ENCODE results near the gene KRT24.

Gene KRT24

GRCh38 chr17:40694584-40694983 is 9.0 kb downstream of the KRT24 start:
- no peak for DNase-seq (ENCODE audit: low spot score)

DNA sequence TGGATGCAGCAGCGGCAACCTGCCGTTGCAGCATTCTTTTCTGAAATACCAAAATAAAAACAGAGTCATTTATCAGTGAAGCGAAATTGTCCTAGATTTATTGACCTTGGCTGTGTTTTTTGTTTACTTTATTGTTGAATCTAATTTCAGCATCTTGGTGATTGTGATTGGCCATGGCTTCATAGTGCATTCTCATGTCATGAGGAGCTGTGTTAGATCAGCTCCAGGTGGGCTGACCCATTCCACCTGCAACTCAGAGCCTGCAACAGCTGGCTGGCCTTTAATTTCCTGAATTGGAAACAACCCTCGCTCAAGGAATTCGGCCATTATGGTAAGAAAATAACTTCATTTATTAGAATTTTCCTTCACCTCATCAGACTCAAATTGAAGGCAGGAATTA is 16.4 kb downstream of the KRT24 start:
- DNase-seq (ENCODE audit: low spot score) = no peak

- no peak for DNase-seq (ENCODE audit: low spot score)
Measured at GRCh38 chr17:40686192-40686591, 17.4 kb downstream of the KRT24 start.

DNA sequence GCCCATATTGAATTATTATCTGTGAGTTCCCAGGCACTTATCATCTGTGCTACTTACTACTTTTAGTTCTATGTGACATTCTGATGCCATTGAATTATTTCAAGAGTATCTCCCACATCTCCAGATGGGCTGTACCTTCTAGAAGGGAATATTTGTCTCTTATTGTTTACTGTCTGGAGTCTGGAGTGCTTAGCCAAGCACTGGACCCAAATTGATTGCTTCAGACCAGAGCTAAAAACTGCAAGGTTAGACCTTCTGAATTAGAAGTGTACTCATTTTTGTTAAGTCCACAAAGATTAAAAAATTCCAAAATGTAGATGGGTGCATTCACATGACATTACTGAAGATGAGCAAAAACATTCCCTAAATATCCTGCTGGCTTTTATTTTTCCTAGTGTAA is 22.6 kb downstream of the KRT24 start:
- DNase-seq (ENCODE audit: low spot score) = no peak

DNA sequence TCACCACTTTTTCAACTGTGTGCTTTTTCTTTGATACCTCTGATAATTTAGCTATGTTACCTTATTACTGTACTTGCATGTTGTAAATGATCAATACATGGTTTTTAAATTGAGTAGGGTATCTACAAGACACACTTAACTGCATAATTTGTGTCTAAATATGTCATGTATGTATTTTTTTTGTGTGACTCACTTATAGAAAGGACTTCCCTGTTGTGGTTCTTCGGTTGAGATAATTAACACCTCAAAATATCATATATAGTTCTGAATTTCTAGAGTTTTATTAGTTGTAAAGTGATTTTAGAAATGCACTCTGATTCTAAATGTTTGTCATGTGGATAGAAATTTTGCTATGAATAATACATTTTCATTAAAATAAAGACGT is 24.0 kb downstream of the KRT24 start:
- DNase-seq (ENCODE audit: low spot score) = no peak

- no peak for DNase-seq (ENCODE audit: low spot score)
Measured at GRCh38 chr17:40678902-40679522, 24.5 kb downstream of the KRT24 start.

- no peak for DNase-seq (ENCODE audit: low spot score)
Measured at GRCh38 chr17:40675905-40676304, 27.6 kb downstream of the KRT24 start.

- no peak for DNase-seq (ENCODE audit: low spot score)
Measured at GRCh38 chr17:40672654-40673053, 30.9 kb downstream of the KRT24 start.

DNA sequence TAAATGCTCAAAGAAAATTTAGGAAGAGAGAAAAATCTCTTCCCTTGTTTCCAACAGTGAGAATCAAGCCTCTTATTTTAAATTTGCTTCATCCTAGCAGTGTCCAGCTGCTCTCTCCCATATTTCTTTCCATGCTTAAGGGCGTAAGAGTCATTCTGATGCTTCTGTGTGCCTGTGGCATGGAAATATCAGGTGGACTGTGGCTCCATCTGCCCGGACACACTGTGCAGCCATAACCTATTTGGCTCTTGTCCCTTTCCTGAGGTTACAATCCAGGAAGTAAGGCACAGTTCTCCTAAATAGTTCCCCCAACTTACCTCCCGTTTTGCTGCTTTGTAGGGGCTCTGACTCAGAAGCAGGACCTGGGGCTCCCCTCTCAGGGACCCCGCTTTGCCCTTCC is 32.3 kb downstream of the KRT24 start:
- no peak for DNase-seq (ENCODE audit: low spot score)

DNA sequence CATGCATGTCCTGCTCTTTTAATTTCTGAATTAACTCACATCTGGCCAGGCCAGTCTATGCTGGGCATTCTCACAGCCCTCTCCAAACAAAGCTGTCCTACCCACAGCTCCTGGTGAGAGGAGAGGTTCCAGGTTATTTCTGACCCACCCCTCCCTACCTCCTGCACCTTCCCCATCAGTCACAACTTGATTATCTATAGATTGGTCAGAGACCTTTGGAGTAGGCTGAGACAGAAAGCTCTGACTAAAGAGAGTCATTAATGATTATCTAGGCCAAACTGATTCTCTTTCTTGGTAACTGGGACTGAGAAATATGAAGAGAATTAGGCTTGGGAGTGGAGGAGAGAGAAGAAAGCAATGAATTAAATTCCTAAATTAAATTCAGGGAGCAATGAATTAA is 37.2 kb downstream of the KRT24 start:
- no peak for DNase-seq (ENCODE audit: low spot score)

- no peak for DNase-seq (ENCODE audit: low spot score)
Measured at GRCh38 chr17:40664582-40665333, 38.8 kb downstream of the KRT24 start, which contains the start of gene KRT222. Gene KRT222 (minus strand): TSS chr17:40665177. CDS start chr17:40665099, 78 bp downstream.

- no peak for DNase-seq (ENCODE audit: low spot score)
Measured at GRCh38 chr17:40663252-40663651, 40.3 kb downstream of the KRT24 start.

- no peak for DNase-seq (ENCODE audit: low spot score)
Measured at GRCh38 chr17:40659911-40660310, 43.6 kb downstream of the KRT24 start.

DNA sequence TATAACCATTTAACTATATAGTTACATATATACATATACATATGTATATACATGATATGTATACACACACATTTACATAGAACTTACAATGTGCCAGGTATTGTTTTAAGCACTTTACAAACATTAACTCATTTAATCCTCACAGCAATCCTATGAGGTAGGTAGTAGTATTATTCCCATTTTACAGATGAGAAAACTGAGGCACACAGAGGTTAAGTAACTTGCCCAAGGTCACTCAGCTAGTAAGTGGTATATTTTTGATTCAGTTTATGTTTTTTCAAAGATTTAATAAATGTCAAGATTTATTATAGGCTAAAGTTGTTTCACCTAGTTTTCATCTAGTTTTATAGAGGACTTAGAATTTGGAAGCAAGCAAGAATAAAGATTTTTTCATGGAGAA is 45.2 kb downstream of the KRT24 start:
- no peak for DNase-seq (ENCODE audit: low spot score)

DNA sequence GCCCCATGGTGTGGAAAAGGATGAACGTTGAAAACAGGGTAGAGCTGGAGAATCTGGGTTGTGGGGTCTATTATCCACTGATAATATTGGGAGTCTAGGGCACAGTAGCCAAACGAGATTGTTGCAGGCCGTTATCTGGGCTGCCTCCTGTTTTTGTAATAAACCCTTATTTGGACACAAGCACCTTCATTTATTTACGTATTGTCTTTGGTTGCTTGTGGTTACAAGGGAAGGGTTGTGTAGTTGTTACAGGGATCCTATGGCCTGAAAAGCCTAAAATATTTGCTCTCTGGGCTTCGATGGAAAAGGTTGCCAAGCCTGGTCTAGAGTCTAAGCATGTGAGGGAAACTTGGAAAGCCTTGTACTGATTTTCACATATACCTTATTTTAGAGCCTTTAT is 51.6 kb downstream of the KRT24 start:
- DNase-seq (ENCODE audit: low spot score) = no peak

DNA sequence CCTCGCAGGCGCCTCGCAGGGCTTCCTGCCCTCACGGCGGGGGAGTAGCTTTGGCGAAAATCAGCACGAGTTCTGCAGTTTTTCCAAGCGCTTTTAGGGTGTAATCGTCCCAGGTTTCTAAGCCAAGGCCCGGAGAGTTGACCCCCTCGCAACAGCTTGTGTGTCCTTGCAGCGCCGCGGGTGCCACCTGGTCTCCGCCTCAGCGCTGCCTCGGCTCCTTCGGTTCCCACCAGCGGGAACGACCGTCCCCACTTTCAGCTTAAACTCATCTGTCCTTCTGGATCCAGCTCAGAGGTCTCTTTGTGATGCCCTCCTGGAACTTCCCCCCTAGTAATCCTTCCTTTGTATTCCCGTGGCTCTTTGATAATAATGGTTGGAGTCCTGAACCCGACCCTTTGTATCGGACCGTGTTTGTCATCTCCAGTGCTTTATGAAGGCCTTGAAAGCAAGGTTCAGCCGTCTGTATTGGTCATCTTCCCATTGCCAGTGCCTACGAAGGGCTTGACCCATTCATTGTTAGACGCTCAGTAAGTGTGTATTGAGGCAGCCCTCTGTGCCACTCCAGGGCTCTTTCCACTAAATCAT is 55.1 kb downstream of the KRT24 start:
- no peak for DNase-seq (ENCODE audit: low spot score)
